Parathyroid adenoma (tissue), 2 donors: ENCODE results near the gene TRIM66.
"Not testable (repeated sequence)": the region's sequence is repeated elsewhere in the genome, so short reads cannot be mapped to it uniquely, and the experiment has no call there.

Source experiments
- H2AFZ ChIP-seq: fragments of 300-600 bp; sonication (generic); one replicate; pipeline ENCODE4 v1.7.0; 2017; ENCODE audit warnings: antibody characterized with exemption, mild to moderate bottlenecking
- H3K27ac ChIP-seq: fragments of 300-600 bp; sonication (generic); one replicate; pipeline ENCODE4 v1.7.0; 2017
- H3K27me3 ChIP-seq: fragments of 300-600 bp; sonication (generic); one replicate; pipeline ENCODE4 v1.7.0; 2017; ENCODE audit warnings: low read length; ENCODE audit not compliant: control insufficient read depth, insufficient read depth
- H3K36me3 ChIP-seq: fragments of 300-600 bp; sonication (generic); one replicate; pipeline ENCODE4 v1.7.0; 2017; ENCODE audit warnings: low read length; ENCODE audit not compliant: control insufficient read depth, insufficient read depth
- H3K4me1 ChIP-seq: fragments of 300-600 bp; sonication (generic); one replicate; pipeline ENCODE4 v1.7.0; 2017; ENCODE audit warnings: control low read depth
- H3K4me2 ChIP-seq: fragments of 300-600 bp; sonication (generic); one replicate; pipeline ENCODE4 v1.7.0; 2017; ENCODE audit warnings: low read length
- H3K4me3 ChIP-seq: fragments of 300-600 bp; sonication (generic); one replicate; pipeline ENCODE4 v1.7.0; 2017; ENCODE audit warnings: low read depth, low read length
- H3K79me2 ChIP-seq: fragments of 300-600 bp; sonication (generic); one replicate; pipeline ENCODE4 v1.7.0; 2017; ENCODE audit warnings: control low read depth
- H3K9ac ChIP-seq: fragments of 300-600 bp; sonication (generic); one replicate; pipeline ENCODE4 v1.7.0; 2017; ENCODE audit warnings: mild to moderate bottlenecking
- H3K9me3 ChIP-seq: fragments of 300-600 bp; sonication (generic); one replicate; pipeline ENCODE4 v1.7.0; 2017; ENCODE audit warnings: low read length; ENCODE audit not compliant: control insufficient read depth
- CTCF ChIP-seq: fragments of 300-600 bp; sonication (generic); IDR thresholded peaks from one replicate; pipeline ENCODE4 v1.7.0; 2017; ENCODE audit warnings: antibody characterized with exemption, mild to moderate bottlenecking
- donor health status: primary hyperparathyroidism.

Gene TRIM66

DNA sequence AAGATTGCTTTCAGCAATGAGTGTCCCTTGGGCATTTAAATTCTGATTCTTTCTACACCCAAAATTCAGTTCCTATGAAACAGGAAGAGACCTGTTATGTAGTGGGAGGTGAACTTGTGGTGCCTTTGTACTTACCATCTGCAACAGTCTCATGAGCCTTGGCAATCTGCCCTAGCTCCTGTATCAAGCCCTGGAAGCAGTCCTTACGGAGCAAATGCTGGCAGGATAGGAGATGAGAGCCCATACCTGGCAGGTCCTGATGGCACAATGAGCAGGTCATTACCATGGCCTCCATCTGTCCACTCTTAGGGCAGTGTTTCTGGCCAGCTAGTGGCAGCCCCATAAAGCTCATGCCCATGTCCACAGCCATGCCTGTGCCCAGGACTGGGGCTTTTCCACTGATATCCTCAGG lies 10.8 kb downstream of the TRIM66 start:
- no peaks in the 10 kb centered on the region for H3K79me2 ChIP-seq
- no peaks in the 10 kb centered on the region for H3K4me1 ChIP-seq
- no peaks in the 10 kb centered on the region for H3K27me3 ChIP-seq
- TF ChIP-seq CTCF, result no peak
- no peak overlapping the region for H3K4me2 ChIP-seq
- H3K36me3 ChIP-seq, result no peaks in the 10 kb centered on the region
- no peak overlapping the region for H3K4me3 ChIP-seq
- no peaks in the 10 kb centered on the region for H3K9me3 ChIP-seq
- H3K9ac ChIP-seq, result no peak overlapping the region
- no peak overlapping the region for H2AFZ ChIP-seq
- H3K27ac ChIP-seq, result peak overlapping the region; percentile 47

- no peaks in the 10 kb centered on the region for H3K27me3 ChIP-seq
- H3K4me3 ChIP-seq, result no peak overlapping the region
- no peak for TF ChIP-seq CTCF
- H3K27ac ChIP-seq, result peak overlapping the region; percentile 47
- no peaks in the 10 kb centered on the region for H3K4me1 ChIP-seq
- H3K36me3 ChIP-seq, result no peaks in the 10 kb centered on the region
- H3K79me2 ChIP-seq, result no peaks in the 10 kb centered on the region
- no peak overlapping the region for H2AFZ ChIP-seq
- no peak overlapping the region for H3K9ac ChIP-seq
- H3K9me3 ChIP-seq, result no peaks in the 10 kb centered on the region
- no peak overlapping the region for H3K4me2 ChIP-seq
Measured at GRCh38 chr11:8671193-8671612, 11.3 kb downstream of the TRIM66 start.

GRCh38 chr11:8670081-8670480 lies 12.4 kb downstream of the TRIM66 start:
- H2AFZ ChIP-seq, H3K4me2 ChIP-seq, H3K27me3 ChIP-seq, H3K4me1 ChIP-seq, H3K36me3 ChIP-seq, H3K79me2 ChIP-seq, H3K9me3 ChIP-seq, H3K4me3 ChIP-seq, H3K9ac ChIP-seq, H3K27ac ChIP-seq: not testable (repeated sequence)

DNA sequence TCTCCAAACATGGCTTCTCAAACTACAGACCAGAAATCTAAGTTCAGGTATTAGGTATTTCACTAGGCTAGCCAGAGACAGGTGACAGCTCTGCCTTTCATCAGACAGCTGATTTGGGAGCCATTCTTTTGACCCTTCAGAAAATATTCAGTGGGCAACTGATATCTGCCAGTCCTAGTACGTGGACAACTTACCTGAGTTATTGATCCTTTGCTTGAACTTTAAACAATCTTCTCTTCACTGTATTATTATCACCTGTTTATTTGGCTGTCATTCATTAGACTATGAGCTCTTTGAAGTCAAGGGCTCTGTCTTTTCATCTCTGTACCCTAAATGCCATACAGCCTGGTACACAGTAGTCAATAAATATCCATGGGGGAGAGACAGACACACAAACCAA lies 17.2 kb downstream of the TRIM66 start:
- Histone ChIP-seq H3K27me3 (no peaks in the 10 kb centered on the region), H3K79me2 (no peaks in the 10 kb centered on the region), H3K27ac (no peak overlapping the region), H3K4me2 (no peak overlapping the region), H3K9ac (no peak overlapping the region), H3K9me3 (no peaks in the 10 kb centered on the region), H3K36me3 (no peaks in the 10 kb centered on the region), H2AFZ (no peak overlapping the region), H3K4me1 (no peaks in the 10 kb centered on the region), H3K4me3 (no peak overlapping the region)
- no peak for TF ChIP-seq CTCF

GRCh38 chr11:8661001-8661795 lies 21.3 kb downstream of the TRIM66 start:
- H2AFZ ChIP-seq, result no peak overlapping the region
- no peak for TF ChIP-seq CTCF
- no peak overlapping the region for H3K4me3 ChIP-seq
- H3K36me3 ChIP-seq, result no peaks in the 10 kb centered on the region
- no peaks in the 10 kb centered on the region for H3K9me3 ChIP-seq
- no peaks in the 10 kb centered on the region for H3K27me3 ChIP-seq
- no peaks in the 10 kb centered on the region for H3K79me2 ChIP-seq
- no peak overlapping the region for H3K4me2 ChIP-seq
- H3K9ac ChIP-seq, result no peak overlapping the region
- H3K4me1 ChIP-seq, result no peaks in the 10 kb centered on the region
- no peak overlapping the region for H3K27ac ChIP-seq
